AG09309 (cell line): ENCODE data around the gene M1AP.

ENCODE experiments used
- DNase-seq: peaks from one replicate; pipeline ENCODE4 v3.0.0-alpha.2; 2010; ENCODE audit warnings: low read depth
- H3K4me3 ChIP-seq: 2 replicates; pipeline ENCODE4 v1.5.1; 2011; ENCODE audit warnings: mild to moderate bottlenecking, low read depth, low read length, moderate library complexity; ENCODE audit not compliant: control insufficient read depth
- TF ChIP-seq, protein P1 (sequence below): IDR thresholded peaks from 2 replicates; pipeline ENCODE4 v1.5.1; 2011; ENCODE audit warnings: mild to moderate bottlenecking, low read depth, low read length, inconsistent platforms; ENCODE audit not compliant: insufficient read depth, control insufficient read depth; ENCODE audit errors: missing control alignments

The M1AP gene

DNA sequence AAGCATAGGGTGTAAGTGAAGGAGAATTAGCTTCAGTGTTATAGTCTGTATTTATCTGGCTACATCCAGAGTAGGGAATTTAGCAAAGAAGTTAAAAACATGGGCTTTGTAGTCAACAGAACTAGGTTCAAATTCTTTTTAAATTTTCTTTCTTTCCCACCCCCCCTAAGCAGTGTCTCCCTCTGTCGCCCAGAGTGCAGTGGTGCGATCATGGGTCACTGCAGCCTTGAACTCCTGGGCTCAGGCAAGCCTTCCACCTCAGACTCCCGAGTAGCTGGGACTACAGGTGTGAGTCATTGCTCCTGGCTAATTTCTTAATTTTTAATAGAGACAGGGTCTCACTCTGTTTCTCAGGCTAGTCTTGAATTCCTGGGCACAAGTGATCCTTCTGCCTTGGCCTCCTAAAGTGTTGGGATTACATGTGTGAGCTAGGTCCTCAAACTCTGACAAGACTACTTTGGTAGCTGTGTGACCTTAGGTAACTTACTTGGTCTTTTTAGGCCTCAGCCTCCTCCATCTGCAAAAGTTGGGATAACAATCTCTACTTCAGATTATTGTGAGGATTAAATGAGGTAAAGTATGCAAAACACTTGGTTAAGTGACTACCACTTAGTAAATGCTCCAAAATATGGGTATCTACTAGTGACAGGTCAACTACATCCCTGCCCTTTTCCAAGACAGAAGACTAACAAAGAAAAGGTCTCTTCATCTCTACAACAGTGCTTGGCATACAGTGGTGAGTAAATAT is 75.8 kb downstream of the M1AP start:
- H3K4me3 ChIP-seq, result no peak overlapping the region
- TF ChIP-seq, protein P1, sequence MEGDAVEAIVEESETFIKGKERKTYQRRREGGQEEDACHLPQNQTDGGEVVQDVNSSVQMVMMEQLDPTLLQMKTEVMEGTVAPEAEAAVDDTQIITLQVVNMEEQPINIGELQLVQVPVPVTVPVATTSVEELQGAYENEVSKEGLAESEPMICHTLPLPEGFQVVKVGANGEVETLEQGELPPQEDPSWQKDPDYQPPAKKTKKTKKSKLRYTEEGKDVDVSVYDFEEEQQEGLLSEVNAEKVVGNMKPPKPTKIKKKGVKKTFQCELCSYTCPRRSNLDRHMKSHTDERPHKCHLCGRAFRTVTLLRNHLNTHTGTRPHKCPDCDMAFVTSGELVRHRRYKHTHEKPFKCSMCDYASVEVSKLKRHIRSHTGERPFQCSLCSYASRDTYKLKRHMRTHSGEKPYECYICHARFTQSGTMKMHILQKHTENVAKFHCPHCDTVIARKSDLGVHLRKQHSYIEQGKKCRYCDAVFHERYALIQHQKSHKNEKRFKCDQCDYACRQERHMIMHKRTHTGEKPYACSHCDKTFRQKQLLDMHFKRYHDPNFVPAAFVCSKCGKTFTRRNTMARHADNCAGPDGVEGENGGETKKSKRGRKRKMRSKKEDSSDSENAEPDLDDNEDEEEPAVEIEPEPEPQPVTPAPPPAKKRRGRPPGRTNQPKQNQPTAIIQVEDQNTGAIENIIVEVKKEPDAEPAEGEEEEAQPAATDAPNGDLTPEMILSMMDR, result no peak
- no peak for DNase-seq

DNA sequence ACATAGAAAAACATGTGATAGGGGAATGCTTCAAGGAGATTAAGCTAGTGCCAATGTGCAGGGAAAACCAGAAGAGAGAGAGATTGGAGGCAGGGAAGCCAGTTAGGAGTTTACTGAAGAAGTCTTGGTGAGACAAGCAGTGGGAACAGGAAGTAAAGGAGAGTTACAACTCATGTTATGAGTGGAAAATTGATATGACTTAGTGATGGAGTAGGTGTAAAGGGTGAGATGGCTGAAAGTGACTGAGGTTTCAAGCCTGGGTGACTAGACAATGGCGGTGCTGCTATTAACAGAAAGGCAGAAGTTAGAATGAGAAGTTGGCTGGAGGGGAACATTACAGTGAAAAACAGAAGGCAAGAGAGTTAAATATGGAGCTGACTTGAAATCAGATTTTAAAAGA is 77.1 kb downstream of the M1AP start:
- no peak overlapping the region for H3K4me3 ChIP-seq
- DNase-seq, result no peak
- TF ChIP-seq, protein P1, result no peak

DNA sequence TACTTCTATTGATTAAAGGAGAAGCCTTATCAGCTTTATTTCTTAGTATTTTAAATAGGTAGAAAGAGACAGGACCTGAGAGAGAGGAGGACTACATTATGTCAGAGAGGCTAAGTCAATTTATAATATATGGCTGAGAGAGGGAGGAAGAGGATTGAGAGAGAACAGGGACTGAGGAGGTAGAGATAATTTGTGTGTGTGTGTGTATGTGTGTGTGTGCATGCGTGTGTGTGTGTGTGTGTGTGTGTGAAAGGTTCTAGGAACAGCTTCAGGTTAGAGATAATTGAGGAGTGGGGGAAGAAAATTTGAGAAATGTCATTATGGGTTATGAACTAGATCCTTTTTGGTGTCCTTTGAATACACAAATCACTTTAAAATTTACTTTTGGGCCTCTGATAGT is 78.4 kb downstream of the M1AP start:
- TF ChIP-seq, protein P1, result no peak
- no peak overlapping the region for H3K4me3 ChIP-seq
- no peak for DNase-seq

DNA sequence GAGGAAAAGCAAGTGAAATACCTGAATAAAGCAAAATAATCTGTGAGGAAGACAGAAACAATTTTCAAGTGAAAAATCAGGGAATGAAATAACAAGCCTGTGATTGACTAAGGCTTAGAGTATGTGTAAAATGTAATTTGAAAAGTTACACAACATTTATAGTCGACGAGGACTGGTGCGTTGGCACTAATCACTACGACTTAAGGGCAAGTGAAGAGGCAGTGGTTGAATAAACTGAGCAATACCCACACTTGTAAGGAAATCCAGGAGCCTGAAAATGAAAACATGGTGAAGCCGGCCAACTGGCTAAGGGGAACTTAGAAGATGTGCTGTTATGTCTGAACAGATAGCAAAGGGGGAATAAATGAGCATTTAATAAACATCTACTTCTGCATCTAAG is 80.2 kb downstream of the M1AP start:
- peak; percentile 92 for DNase-seq
- no peak overlapping the region for H3K4me3 ChIP-seq
- TF ChIP-seq, protein P1, result no peak

DNA sequence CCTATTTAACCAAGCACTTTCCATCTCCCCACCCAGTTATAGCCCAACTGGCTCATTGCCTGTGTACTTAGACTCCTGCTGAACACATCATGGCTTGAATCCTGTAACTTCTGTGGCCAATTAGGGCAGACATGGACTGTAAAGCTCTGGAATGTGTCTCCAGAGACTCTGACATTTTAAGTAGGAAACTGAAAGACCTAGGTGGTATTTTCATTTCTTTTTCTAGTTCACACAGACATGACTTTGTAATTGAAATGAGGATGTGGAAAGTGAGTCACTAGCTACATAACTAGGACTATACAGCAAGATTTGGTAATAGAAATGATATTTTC is 81.4 kb downstream of the M1AP start:
- TF ChIP-seq, protein P1, result no peak
- no peak overlapping the region for H3K4me3 ChIP-seq
- peak; percentile 99 for DNase-seq

DNA sequence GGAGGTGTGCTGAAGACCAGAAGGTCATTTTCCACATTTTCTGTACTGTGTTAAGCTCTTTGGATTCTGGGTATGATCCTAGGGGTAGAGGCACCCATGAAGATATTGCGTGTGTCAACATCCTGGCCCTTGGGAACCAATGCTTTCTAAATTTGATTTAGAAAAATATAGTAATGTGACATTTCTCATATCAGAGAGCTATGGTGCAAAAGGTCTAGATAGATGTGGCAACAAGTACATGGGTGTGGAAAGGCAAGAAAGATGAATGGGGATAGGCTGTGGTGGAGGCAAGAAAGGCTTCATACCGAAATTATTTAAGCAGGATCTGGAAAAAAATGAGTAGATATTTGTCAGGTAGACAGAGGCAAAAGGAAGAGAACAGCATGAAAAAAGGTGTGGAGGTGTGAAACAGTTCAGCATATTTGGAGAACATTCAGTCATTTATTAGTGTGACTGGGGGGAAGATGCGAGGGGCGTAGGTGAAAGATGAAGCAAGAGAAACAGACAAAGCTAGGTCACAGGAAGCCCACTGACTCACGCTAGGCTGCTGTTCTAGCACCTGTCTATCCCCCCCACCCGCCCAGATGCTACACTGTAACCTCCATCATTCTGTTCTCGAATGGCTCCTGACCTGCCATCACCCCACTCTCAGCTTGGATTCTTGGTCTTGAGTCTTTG is 81.9 kb downstream of the M1AP start:
- no peak overlapping the region for H3K4me3 ChIP-seq
- DNase-seq, result no peak
- TF ChIP-seq, protein P1, result no peak

DNA sequence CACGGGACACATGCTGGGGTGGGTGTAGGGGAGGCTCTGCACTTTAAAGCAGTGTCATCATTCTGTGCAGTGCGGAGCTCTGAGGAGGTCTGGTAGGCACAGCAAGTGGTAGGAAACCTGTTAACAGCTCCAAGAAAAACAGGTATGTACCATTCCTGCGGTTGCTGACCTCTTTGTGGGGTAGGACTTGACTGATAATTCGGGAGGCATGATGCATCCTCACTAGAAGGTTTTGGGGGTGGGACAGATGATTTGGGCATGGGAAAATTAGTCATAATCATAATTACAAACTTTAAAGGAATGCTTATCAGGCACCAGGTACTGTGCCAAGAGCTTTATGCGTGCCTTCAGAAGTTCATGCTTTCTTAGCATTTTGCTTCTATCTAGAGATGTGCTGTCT is 83.9 kb downstream of the M1AP start:
- DNase-seq, result no peak
- H3K4me3 ChIP-seq, result no peak overlapping the region
- TF ChIP-seq, protein P1, result no peak
